Measurements from ENCODE around the gene APBB1IP. TPM values are rescaled to one million over a fixed set of nuclear protein-coding genes. Genes with fewer than 3 reads are reported as not detected.
A peak's percentile ranks its signal among the peaks of the same experiment; 100 is the strongest.

The APBB1IP gene
- total RNA-seq, 6 experiments from 2014 or later = 30.7 to 37.6 (median 35.5) TPM

- TF ChIP-seq CTCF (IDR thresholded peaks at IDR 0.05) = no peak
- Mint-ChIP-seq H3K4me3 (no peak overlapping the region), H3K27me3 (ENCODE audit: insufficient read depth) (no peaks in the 10 kb centered on the region), H3K27ac (no peak overlapping the region), H3K4me1 (ENCODE audit: low read depth) (peaks cover 7% of the 10 kb centered on the region), H3K36me3 (ENCODE audit: low read depth) (no peaks in the 10 kb centered on the region; the same call in 1 of the 2 replicates), H3K9me3 (no peaks in the 10 kb centered on the region; the same call in 1 of the 2 replicates)
- DNase-seq = no peak
Measured at GRCh38 chr10:26528715-26529393, 90.7 kb downstream of the APBB1IP start.

- H3K4me1 Mint-ChIP-seq (ENCODE audit: low read depth) = peaks cover 12% of the 10 kb centered on the region
- H3K9me3 Mint-ChIP-seq = no peaks in the 10 kb centered on the region
- peaks cover 4% of the 10 kb centered on the region; the same call in 1 of the 2 replicates for H3K36me3 Mint-ChIP-seq (ENCODE audit: low read depth)
- H3K27me3 Mint-ChIP-seq (ENCODE audit: insufficient read depth) = no peaks in the 10 kb centered on the region
- no peak for DNase-seq
- 0 out of 2 replicates have a peak overlapping the region, but pooled peaks have one; percentile 25 for H3K27ac Mint-ChIP-seq
- TF ChIP-seq CTCF (IDR thresholded peaks at IDR 0.05) = peak; percentile 58
- no peak overlapping the region for H3K4me3 Mint-ChIP-seq
Measured at GRCh38 chr10:26534384-26534783, 96.2 kb downstream of the APBB1IP start.

- no peak for TF ChIP-seq CTCF (IDR thresholded peaks at IDR 0.05)
- H3K9me3 Mint-ChIP-seq = no peaks in the 10 kb centered on the region
- H3K4me3 Mint-ChIP-seq = no peak overlapping the region
- H3K36me3 Mint-ChIP-seq (ENCODE audit: low read depth) = peaks cover 21% of the 10 kb centered on the region
- no peaks in the 10 kb centered on the region for H3K27me3 Mint-ChIP-seq (ENCODE audit: insufficient read depth)
- H3K4me1 Mint-ChIP-seq (ENCODE audit: low read depth) = peaks cover 25% of the 10 kb centered on the region; the same call in 1 of the 2 replicates
- H3K27ac Mint-ChIP-seq = no peak overlapping the region
- DNase-seq = no peak
Measured at GRCh38 chr10:26540601-26541000, 102.5 kb downstream of the APBB1IP start.

DNA sequence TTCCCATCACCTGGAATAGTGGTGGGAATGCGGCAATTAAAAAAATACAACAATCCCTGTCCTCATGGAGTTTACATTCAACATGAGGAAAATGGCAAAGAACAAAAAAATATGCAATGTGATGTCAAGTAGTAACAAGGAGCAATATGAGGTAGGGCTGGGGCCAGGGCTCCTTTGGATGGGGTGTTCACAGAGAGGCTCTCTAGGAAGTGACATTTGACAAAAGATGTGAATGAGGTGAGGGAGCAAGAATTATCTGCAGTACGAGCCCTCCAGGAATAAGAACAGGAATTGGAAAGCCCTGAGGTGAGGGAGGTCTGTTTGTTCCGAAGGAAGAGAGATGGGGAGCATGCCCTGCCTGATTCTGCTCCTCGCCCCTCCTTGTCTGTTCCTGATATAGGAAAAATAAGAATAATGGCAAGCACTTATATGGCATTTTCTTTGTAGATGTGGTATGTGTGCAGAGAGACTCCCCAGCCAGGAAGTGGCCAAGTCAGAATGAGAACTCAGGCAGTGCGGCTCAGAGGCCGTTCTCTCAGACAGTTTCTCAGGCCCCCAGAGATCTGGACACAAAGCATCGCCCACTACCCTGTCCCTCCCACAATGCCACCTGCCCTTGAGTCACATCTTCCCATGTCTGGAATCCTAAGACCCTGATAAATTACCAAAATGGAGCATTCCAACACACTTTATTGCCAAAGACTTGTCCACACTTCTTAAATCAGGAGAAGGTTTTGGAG lies 105.6 kb downstream of the APBB1IP start:
- H3K4me1 Mint-ChIP-seq (ENCODE audit: low read depth) = peaks cover 20% of the 10 kb centered on the region; the same call in 1 of the 2 replicates
- no peak for TF ChIP-seq CTCF (IDR thresholded peaks at IDR 0.05)
- no peak overlapping the region for H3K4me3 Mint-ChIP-seq
- H3K36me3 Mint-ChIP-seq (ENCODE audit: low read depth) = peaks cover 26% of the 10 kb centered on the region
- H3K27ac Mint-ChIP-seq = no peak overlapping the region
- H3K27me3 Mint-ChIP-seq (ENCODE audit: insufficient read depth) = no peaks in the 10 kb centered on the region
- DNase-seq = no peak
- H3K9me3 Mint-ChIP-seq = no peaks in the 10 kb centered on the region

DNA sequence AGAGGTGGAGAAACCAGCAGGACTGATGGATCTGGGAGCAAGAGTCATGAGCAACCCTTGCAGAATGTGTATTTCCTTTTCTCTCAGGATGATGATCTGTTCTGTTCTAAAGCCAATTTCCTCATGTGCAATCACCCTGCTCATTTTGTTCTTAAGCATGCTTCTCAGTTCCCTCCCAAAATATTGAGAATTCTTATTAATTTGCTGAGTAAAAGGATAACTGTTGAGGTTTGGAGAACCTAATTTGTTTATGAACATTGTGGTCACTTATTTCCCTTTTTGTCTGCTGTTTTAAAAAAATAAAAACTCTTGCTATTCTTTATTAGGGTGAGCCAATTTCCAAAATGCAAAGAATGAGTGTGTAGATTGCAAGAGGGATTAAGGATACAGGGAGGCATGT lies 106.8 kb downstream of the APBB1IP start:
- no peak for TF ChIP-seq CTCF (IDR thresholded peaks at IDR 0.05)
- Mint-ChIP-seq H3K27ac (no peak overlapping the region), H3K4me1 (ENCODE audit: low read depth) (peaks cover 20% of the 10 kb centered on the region; the same call in 1 of the 2 replicates), H3K27me3 (ENCODE audit: insufficient read depth) (no peaks in the 10 kb centered on the region), H3K36me3 (ENCODE audit: low read depth) (peaks cover 27% of the 10 kb centered on the region), H3K4me3 (no peak overlapping the region), H3K9me3 (no peaks in the 10 kb centered on the region)
- no peak for DNase-seq
